Caco-2 (cell line): Measurements from ENCODE around the gene MBP. TPM values are rescaled to one million over a fixed set of nuclear protein-coding genes. Genes with fewer than 3 reads are reported as not detected.
A peak's percentile ranks its signal among the peaks of the same experiment; 100 is the strongest.

Source experiments
- BruUV-seq: library from RNA; stranded (reverse); fragments of 400-500 nt; replicated peaks from 2 replicates; lab custom pipeline; 2021; lab: Mats Ljungman, UMichigan
- CTCF ChIA-PET: fragments of 300-600 bp; sonication (Branson Sonifier 250); formaldehyde crosslinking; loops from one replicate; lab custom pipeline; 2022; ENCODE audit warnings: antibody characterized with exemption; lab: Charles Lee
- POLR2A ChIA-PET: fragments of 300-600 bp; sonication (Branson Sonifier 250); formaldehyde crosslinking; loops from one replicate; lab custom pipeline; 2022; ENCODE audit warnings: antibody characterized with exemption; lab: Charles Lee
- DNase-seq, 2 experiments: peaks; one replicate each; pipeline versions ENCODE4 v3.0.0 to v3.0.0-alpha.2; 2020 to 2022
- H3K27me3 ChIP-seq: replicated peaks from 2 replicates; pipeline ENCODE4 v1.6.0; 2011; ENCODE audit warnings: low read length; ENCODE audit not compliant: control insufficient read depth, insufficient read depth
- H3K36me3 ChIP-seq: 2 replicates; pipeline ENCODE4 v1.5.1; 2011; ENCODE audit warnings: low read length; ENCODE audit not compliant: control insufficient read depth, insufficient read depth
- H3K4me1 ChIP-seq: fragments of 250-450 bp; sonication (Bioruptor Pico); 2 replicates; pipeline ENCODE4 v1.5.1; 2020; ENCODE audit warnings: mild to moderate bottlenecking
- H3K4me3 ChIP-seq: 2 replicates; pipeline ENCODE4 v1.5.1; 2011; ENCODE audit warnings: low read depth, mild to moderate bottlenecking, control low read depth, low read length
- H3K9me3 ChIP-seq: fragments of 250-450 bp; sonication (Bioruptor Pico); 2 replicates; pipeline ENCODE4 v1.5.1; 2020; ENCODE audit warnings: mild to moderate bottlenecking, moderate library complexity
- H3K27ac Mint-ChIP-seq: one replicate; pipeline ENCODE4 v1.8.0; 2022; ENCODE audit warnings: mixed read lengths; ENCODE audit not compliant: unreplicated experiment
- H3K27me3 Mint-ChIP-seq: one replicate; pipeline ENCODE4 v1.8.0; 2022; ENCODE audit warnings: mixed read lengths; ENCODE audit not compliant: insufficient read depth, unreplicated experiment
- H3K36me3 Mint-ChIP-seq: one replicate; pipeline ENCODE4 v1.8.0; 2022; ENCODE audit warnings: mild to moderate bottlenecking, mixed read lengths; ENCODE audit not compliant: insufficient read depth, unreplicated experiment
- H3K4me1 Mint-ChIP-seq: one replicate; pipeline ENCODE4 v1.8.0; 2022; ENCODE audit warnings: low read depth, mixed read lengths; ENCODE audit not compliant: unreplicated experiment
- H3K4me3 Mint-ChIP-seq: one replicate; pipeline ENCODE4 v1.8.0; 2022; ENCODE audit warnings: mild to moderate bottlenecking, moderate library complexity, mixed read lengths; ENCODE audit not compliant: unreplicated experiment
- H3K9me3 Mint-ChIP-seq: one replicate; pipeline ENCODE4 v1.8.0; 2022; ENCODE audit warnings: mixed read lengths; ENCODE audit not compliant: unreplicated experiment
- intact Hi-C: fragments of 100-400 bp; cut with micrococcal nuclease; formaldehyde crosslinking; loops from one replicate; pipeline ENCODE4 v1.10.0; 2022; ENCODE audit not compliant: unreplicated experiment
- total RNA-seq: library from RNA; stranded (reverse); gene quantifications from 2 replicates; pipeline ENCODE4 v1.2.3, GENCODE V29; 2022
- TF ChIP-seq, protein P1 (sequence below), 2 experiments: fragments of 200-600 bp in 1 of 2; IDR thresholded peaks; 1 replicate in 1 of 2; 2 replicates in 1 of 2; pipeline versions ENCODE4 v1.5.1 to v1.8.0; 2011 to 2022; ENCODE audit warnings: antibody characterized with exemption in 1 of 2, control low read depth in 1 of 2, inconsistent platforms in 1 of 2, low read depth in 1 of 2, low read length in 1 of 2, mild to moderate bottlenecking in 1 of 2, moderate library complexity in 1 of 2; ENCODE audit not compliant: insufficient read depth in 1 of 2, severe bottlenecking in 1 of 2, unreplicated experiment in 1 of 2

Gene MBP
- total RNA-seq, 1 experiment from 2014 or later = 11.4 TPM

DNA sequence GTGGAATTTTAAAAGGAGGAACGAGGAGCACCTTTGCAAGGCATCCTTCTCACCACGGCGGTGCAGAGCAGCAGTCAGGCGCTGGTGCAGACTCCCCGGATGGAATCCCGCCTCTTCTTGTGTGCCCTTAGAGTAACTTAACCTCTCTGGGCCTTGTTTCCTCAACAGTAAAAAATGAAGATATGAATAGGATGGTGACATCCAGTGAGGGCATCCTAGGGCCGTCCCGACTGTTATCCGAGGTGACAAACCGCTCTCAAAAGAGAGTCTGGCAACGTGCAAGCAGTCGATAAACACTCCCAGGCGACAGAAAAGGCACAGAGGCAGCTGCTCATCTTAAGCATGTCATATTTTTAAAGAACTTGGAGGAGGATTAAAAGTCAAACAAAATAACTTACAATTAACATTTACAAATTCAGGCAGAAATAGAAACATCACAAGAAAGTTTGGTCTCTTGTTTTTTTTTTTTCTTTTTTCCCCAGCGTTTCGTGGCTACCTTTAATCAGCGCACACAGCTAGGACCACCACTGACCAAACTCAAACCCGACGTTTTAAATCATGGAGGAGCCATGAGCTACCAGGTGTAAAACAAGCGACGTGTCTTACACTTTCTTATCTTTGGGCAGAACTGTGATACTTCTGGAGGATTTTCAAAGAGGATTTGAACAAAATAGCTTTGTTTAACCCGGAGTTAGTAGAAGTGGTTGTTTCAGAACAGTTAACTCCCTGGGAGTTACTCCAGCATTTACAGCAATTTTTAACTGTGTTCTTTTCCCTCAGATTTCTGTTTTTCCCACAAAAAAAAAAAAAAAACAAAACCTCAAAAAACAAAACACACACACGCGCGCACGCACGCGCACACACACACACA lies 2.1 kb downstream of the MBP start:
- Mint-ChIP-seq H3K4me3 (peak overlapping the region; percentile 75), H3K27ac (peak overlapping the region; percentile 39), H3K9me3 (no peaks in the 10 kb centered on the region), H3K36me3 (no peaks in the 10 kb centered on the region), H3K4me1 (no peaks in the 10 kb centered on the region), H3K27me3 (no peaks in the 10 kb centered on the region)
- H3K4me1 ChIP-seq = no peaks in the 10 kb centered on the region
- H3K27me3 ChIP-seq = no peaks in the 10 kb centered on the region
- H3K4me3 ChIP-seq = peak overlapping the region; percentile 48
- intact Hi-C loops = loop anchor here (2.0 to 5.0 kb wide), 3 partner anchors 16 to 82 kb away; no protein-coding TSS in a partner anchor
- BruUV-seq = TSS peak; percentile 28
- ChIA-PET CTCF (interaction anchor here (0.5 to 0.7 kb wide), 3 partner anchors 74 to 1323 kb away, joined by 3 read pairs; no protein-coding TSS in a partner anchor), POLR2A (no interaction called here)
- no peaks in the 10 kb centered on the region for H3K36me3 ChIP-seq
- TF ChIP-seq, protein P1, sequence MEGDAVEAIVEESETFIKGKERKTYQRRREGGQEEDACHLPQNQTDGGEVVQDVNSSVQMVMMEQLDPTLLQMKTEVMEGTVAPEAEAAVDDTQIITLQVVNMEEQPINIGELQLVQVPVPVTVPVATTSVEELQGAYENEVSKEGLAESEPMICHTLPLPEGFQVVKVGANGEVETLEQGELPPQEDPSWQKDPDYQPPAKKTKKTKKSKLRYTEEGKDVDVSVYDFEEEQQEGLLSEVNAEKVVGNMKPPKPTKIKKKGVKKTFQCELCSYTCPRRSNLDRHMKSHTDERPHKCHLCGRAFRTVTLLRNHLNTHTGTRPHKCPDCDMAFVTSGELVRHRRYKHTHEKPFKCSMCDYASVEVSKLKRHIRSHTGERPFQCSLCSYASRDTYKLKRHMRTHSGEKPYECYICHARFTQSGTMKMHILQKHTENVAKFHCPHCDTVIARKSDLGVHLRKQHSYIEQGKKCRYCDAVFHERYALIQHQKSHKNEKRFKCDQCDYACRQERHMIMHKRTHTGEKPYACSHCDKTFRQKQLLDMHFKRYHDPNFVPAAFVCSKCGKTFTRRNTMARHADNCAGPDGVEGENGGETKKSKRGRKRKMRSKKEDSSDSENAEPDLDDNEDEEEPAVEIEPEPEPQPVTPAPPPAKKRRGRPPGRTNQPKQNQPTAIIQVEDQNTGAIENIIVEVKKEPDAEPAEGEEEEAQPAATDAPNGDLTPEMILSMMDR (IDR thresholded peaks at IDR 0.05; ENCODE audit: insufficient read depth in 1 of 2, low read depth in 1 of 2, low read length in 1 of 2, severe bottlenecking in 1 of 2, unreplicated experiment in 1 of 2) = no peak
- no peak for DNase-seq
- H3K9me3 ChIP-seq = no peaks in the 10 kb centered on the region

DNA sequence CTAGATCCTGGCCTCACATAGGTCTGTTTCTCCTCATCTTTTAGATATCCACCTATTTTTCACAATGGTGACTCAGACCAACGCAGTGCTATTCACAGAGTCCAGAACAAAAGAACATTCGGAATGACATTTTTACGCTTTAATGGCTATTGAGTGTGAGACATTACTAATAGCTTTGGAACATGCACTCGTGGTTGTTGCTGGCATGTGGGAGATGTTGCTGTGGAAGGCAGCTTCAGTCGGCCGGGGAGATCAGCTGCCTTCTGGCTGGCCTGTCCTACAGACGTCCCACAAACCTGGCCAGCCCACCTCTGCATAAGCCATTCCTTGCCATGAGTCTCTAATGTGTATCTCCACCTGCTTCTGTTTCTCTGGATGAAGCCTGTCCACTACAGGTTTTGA lies 3.4 kb downstream of the MBP start:
- TF ChIP-seq, protein P1 (IDR thresholded peaks at IDR 0.05; ENCODE audit: insufficient read depth in 1 of 2, low read depth in 1 of 2, low read length in 1 of 2, severe bottlenecking in 1 of 2, unreplicated experiment in 1 of 2) = no peak
- Histone ChIP-seq H3K27me3 (no peaks in the 10 kb centered on the region), H3K9me3 (no peaks in the 10 kb centered on the region), H3K4me1 (no peaks in the 10 kb centered on the region), H3K36me3 (no peaks in the 10 kb centered on the region), H3K4me3 (no peak overlapping the region)
- DNase-seq = no peak
- BruUV-seq = no TSS peak
- H3K4me3 Mint-ChIP-seq = no peak overlapping the region
- no peaks in the 10 kb centered on the region for H3K9me3 Mint-ChIP-seq
- H3K4me1 Mint-ChIP-seq = peaks cover 7% of the 10 kb centered on the region
- no peaks in the 10 kb centered on the region for H3K27me3 Mint-ChIP-seq
- POLR2A ChIA-PET = no interaction called here
- CTCF ChIA-PET = no interaction called here
- H3K27ac Mint-ChIP-seq = no peak overlapping the region
- intact Hi-C loops = no loop called here
- no peaks in the 10 kb centered on the region for H3K36me3 Mint-ChIP-seq

DNA sequence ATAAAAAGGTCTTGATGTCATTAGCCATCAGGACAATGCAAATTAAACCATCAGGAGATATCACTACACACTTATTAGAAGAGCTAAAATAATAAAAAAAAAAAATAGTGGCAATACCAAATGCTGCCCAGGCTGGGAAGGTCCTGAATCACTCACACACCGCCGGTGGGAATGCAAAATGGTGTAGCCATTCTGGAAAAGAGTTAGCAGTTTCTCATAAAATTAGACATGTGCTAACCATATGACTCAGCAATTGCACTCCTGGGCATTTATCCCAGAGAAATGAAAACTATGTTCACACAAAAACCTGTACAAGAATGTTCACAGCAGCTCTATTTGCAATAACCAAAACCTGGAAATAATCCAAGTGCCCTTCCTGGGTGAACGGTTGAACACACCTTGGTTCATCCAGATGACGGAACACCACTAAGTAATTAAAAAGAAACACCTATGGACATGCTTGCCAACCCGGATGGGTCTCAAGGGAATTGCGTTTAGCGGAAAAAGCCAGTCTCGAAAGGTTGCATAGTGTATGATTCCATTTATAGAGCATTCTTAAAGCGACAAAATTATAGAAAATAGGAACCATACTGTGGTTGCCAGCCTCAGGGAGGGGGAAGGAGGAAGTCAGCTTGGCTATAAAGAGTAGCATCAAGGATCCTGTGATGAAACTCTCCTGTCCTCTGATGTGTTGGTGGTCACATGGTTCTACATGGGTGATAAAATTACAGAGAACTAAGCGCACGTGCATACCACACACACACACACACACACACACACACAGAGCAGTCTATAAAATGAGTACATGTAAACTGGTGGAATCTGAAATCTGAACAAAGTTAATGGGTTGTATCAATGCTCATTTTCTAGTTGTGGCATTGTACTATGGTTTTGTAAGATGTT lies 4.6 kb downstream of the MBP start:
- Mint-ChIP-seq H3K4me3 (no peak overlapping the region), H3K4me1 (peaks cover 7% of the 10 kb centered on the region), H3K9me3 (no peaks in the 10 kb centered on the region), H3K36me3 (no peaks in the 10 kb centered on the region), H3K27me3 (no peaks in the 10 kb centered on the region), H3K27ac (no peak overlapping the region)
- POLR2A ChIA-PET = no interaction called here
- TF ChIP-seq, protein P1 (IDR thresholded peaks at IDR 0.05; ENCODE audit: insufficient read depth in 1 of 2, low read depth in 1 of 2, low read length in 1 of 2, severe bottlenecking in 1 of 2, unreplicated experiment in 1 of 2) = no peak
- H3K27me3 ChIP-seq = no peaks in the 10 kb centered on the region
- intact Hi-C loops = no loop called here
- no peaks in the 10 kb centered on the region for H3K9me3 ChIP-seq
- BruUV-seq = no TSS peak
- no peaks in the 10 kb centered on the region for H3K4me1 ChIP-seq
- H3K4me3 ChIP-seq = no peak overlapping the region
- no peaks in the 10 kb centered on the region for H3K36me3 ChIP-seq
- DNase-seq = no peak
- CTCF ChIA-PET = no interaction called here
